ENCODE data around the gene HS3ST3A1. TPM values are rescaled to one million over a fixed set of nuclear protein-coding genes. Genes with fewer than 3 reads are reported as not detected.

Gene HS3ST3A1
- total RNA-seq, 2 donors from 2014 or later: 0.72 to 1.5 TPM

GRCh38 chr17:13537167-13537731 is 64.5 kb downstream of the HS3ST3A1 start:
- no peak overlapping the region for H3K27ac Mint-ChIP-seq
- no peaks in the 10 kb centered on the region for H3K27me3 Mint-ChIP-seq (ENCODE audit: low read depth)
- no peaks in the 10 kb centered on the region for H3K36me3 Mint-ChIP-seq (ENCODE audit: insufficient read depth in 2 of 2)
- H3K9me3 Mint-ChIP-seq: no peaks in the 10 kb centered on the region
- H3K4me1 Mint-ChIP-seq (ENCODE audit: low read depth): no peaks in the 10 kb centered on the region
- DNase-seq (no peak), ATAC-seq (replicated peaks in 1 of 2) (no peak)
- no peak overlapping the region for H3K4me3 Mint-ChIP-seq

- no peaks in the 10 kb centered on the region for H3K9me3 Mint-ChIP-seq
- no peak for DNase-seq
- no peak for ATAC-seq (replicated peaks in 1 of 2)
- no peaks in the 10 kb centered on the region for H3K27me3 Mint-ChIP-seq (ENCODE audit: low read depth)
- no peaks in the 10 kb centered on the region for H3K36me3 Mint-ChIP-seq (ENCODE audit: insufficient read depth in 2 of 2)
- no peak overlapping the region for H3K27ac Mint-ChIP-seq
- H3K4me3 Mint-ChIP-seq: no peak overlapping the region
- no peaks in the 10 kb centered on the region for H3K4me1 Mint-ChIP-seq (ENCODE audit: low read depth)
Measured at GRCh38 chr17:13534946-13535345, 66.8 kb downstream of the HS3ST3A1 start.

GRCh38 chr17:13531721-13532120 is 70.0 kb downstream of the HS3ST3A1 start:
- no peak overlapping the region for H3K27ac Mint-ChIP-seq
- no peak for ATAC-seq (replicated peaks in 1 of 2)
- H3K4me3 Mint-ChIP-seq: no peak overlapping the region
- DNase-seq: no peak
- no peaks in the 10 kb centered on the region for H3K27me3 Mint-ChIP-seq (ENCODE audit: low read depth)
- H3K9me3 Mint-ChIP-seq: no peaks in the 10 kb centered on the region
- H3K4me1 Mint-ChIP-seq (ENCODE audit: low read depth): no peaks in the 10 kb centered on the region
- no peaks in the 10 kb centered on the region for H3K36me3 Mint-ChIP-seq (ENCODE audit: insufficient read depth in 2 of 2)

GRCh38 chr17:13525876-13526275 is 75.9 kb downstream of the HS3ST3A1 start:
- no peaks in the 10 kb centered on the region for H3K4me1 Mint-ChIP-seq (ENCODE audit: low read depth)

GRCh38 chr17:13523164-13523563 is 78.6 kb downstream of the HS3ST3A1 start:
- ATAC-seq (replicated peaks in 1 of 2) (no peak), DNase-seq (no peak)
- Mint-ChIP-seq H3K27me3 (ENCODE audit: low read depth) (no peaks in the 10 kb centered on the region), H3K4me1 (ENCODE audit: low read depth) (no peaks in the 10 kb centered on the region), H3K9me3 (no peaks in the 10 kb centered on the region), H3K36me3 (ENCODE audit: insufficient read depth in 2 of 2) (no peaks in the 10 kb centered on the region), H3K27ac (no peak overlapping the region), H3K4me3 (no peak overlapping the region)

More at GRCh38 chr17:13525876-13526275, 75.9 kb downstream of the HS3ST3A1 start:
- no peak for DNase-seq
- no peak for ATAC-seq (replicated peaks in 1 of 2)
- no peaks in the 10 kb centered on the region for H3K9me3 Mint-ChIP-seq
- no peak overlapping the region for H3K4me3 Mint-ChIP-seq
- no peaks in the 10 kb centered on the region for H3K27me3 Mint-ChIP-seq (ENCODE audit: low read depth)
- H3K27ac Mint-ChIP-seq: no peak overlapping the region
- no peaks in the 10 kb centered on the region for H3K36me3 Mint-ChIP-seq (ENCODE audit: insufficient read depth in 2 of 2)

GRCh38 chr17:13522749-13523148 is 79.0 kb downstream of the HS3ST3A1 start:
- H3K4me1 Mint-ChIP-seq (ENCODE audit: low read depth): no peaks in the 10 kb centered on the region
- no peaks in the 10 kb centered on the region for H3K36me3 Mint-ChIP-seq (ENCODE audit: insufficient read depth in 2 of 2)
- ATAC-seq (replicated peaks in 1 of 2) (no peak), DNase-seq (no peak)
- H3K4me3 Mint-ChIP-seq: no peak overlapping the region
- no peaks in the 10 kb centered on the region for H3K27me3 Mint-ChIP-seq (ENCODE audit: low read depth)
- H3K27ac Mint-ChIP-seq: no peak overlapping the region
- H3K9me3 Mint-ChIP-seq: no peaks in the 10 kb centered on the region

- Mint-ChIP-seq H3K9me3 (no peaks in the 10 kb centered on the region), H3K27ac (no peak overlapping the region), H3K36me3 (ENCODE audit: insufficient read depth in 2 of 2) (no peaks in the 10 kb centered on the region), H3K27me3 (ENCODE audit: low read depth) (no peaks in the 10 kb centered on the region), H3K4me3 (no peak overlapping the region), H3K4me1 (ENCODE audit: low read depth) (no peaks in the 10 kb centered on the region)
- ATAC-seq (replicated peaks in 1 of 2): no peak
- no peak for DNase-seq
Measured at GRCh38 chr17:13521784-13522183, 79.9 kb downstream of the HS3ST3A1 start.

- Mint-ChIP-seq H3K9me3 (no peaks in the 10 kb centered on the region), H3K27ac (no peak overlapping the region), H3K36me3 (ENCODE audit: insufficient read depth in 2 of 2) (no peaks in the 10 kb centered on the region), H3K4me1 (ENCODE audit: low read depth) (no peaks in the 10 kb centered on the region), H3K4me3 (no peak overlapping the region), H3K27me3 (ENCODE audit: low read depth) (no peaks in the 10 kb centered on the region)
- no peak for ATAC-seq (replicated peaks in 1 of 2)
- no peak for DNase-seq
Measured at GRCh38 chr17:13520899-13521572, 80.7 kb downstream of the HS3ST3A1 start.

- no peak overlapping the region for H3K4me3 Mint-ChIP-seq
- H3K4me1 Mint-ChIP-seq (ENCODE audit: low read depth): no peaks in the 10 kb centered on the region
- ATAC-seq (replicated peaks in 1 of 2) (no peak), DNase-seq (no peak)
- no peaks in the 10 kb centered on the region for H3K9me3 Mint-ChIP-seq
- no peaks in the 10 kb centered on the region for H3K27me3 Mint-ChIP-seq (ENCODE audit: low read depth)
- no peaks in the 10 kb centered on the region for H3K36me3 Mint-ChIP-seq (ENCODE audit: insufficient read depth in 2 of 2)
- H3K27ac Mint-ChIP-seq: no peak overlapping the region
Measured at GRCh38 chr17:13518261-13519000, 83.3 kb downstream of the HS3ST3A1 start.

- DNase-seq (no peak), ATAC-seq (replicated peaks in 1 of 2) (no peak)
- Mint-ChIP-seq H3K27me3 (ENCODE audit: low read depth) (peaks cover 15% of the 10 kb centered on the region), H3K36me3 (ENCODE audit: insufficient read depth in 2 of 2) (no peaks in the 10 kb centered on the region), H3K4me1 (ENCODE audit: low read depth) (peaks cover 16% of the 10 kb centered on the region), H3K4me3 (no peak overlapping the region), H3K9me3 (no peaks in the 10 kb centered on the region), H3K27ac (no peak overlapping the region)
Measured at GRCh38 chr17:13513039-13513405, 88.7 kb downstream of the HS3ST3A1 start.

- Mint-ChIP-seq H3K4me1 (ENCODE audit: low read depth) (peaks cover 16% of the 10 kb centered on the region), H3K9me3 (no peaks in the 10 kb centered on the region), H3K27me3 (ENCODE audit: low read depth) (peaks cover 15% of the 10 kb centered on the region), H3K36me3 (ENCODE audit: insufficient read depth in 2 of 2) (no peaks in the 10 kb centered on the region), H3K27ac (no peak overlapping the region), H3K4me3 (peak overlapping the region in 1 of 2 donors; percentile 15)
- DNase-seq: no peak
- ATAC-seq (replicated peaks in 1 of 2): no peak
Measured at GRCh38 chr17:13510062-13510461, 91.7 kb downstream of the HS3ST3A1 start.

GRCh38 chr17:13509527-13509926 is 92.2 kb downstream of the HS3ST3A1 start:
- peak overlapping the region; percentile 3 for H3K27ac Mint-ChIP-seq
- peak overlapping the region in 1 of 2 donors; percentile 15 for H3K4me3 Mint-ChIP-seq
- peaks cover 15% of the 10 kb centered on the region for H3K27me3 Mint-ChIP-seq (ENCODE audit: low read depth)
- ATAC-seq (replicated peaks in 1 of 2): no peak
- H3K4me1 Mint-ChIP-seq (ENCODE audit: low read depth): peaks cover 16% of the 10 kb centered on the region
- no peak for DNase-seq
- H3K9me3 Mint-ChIP-seq: no peaks in the 10 kb centered on the region
- no peaks in the 10 kb centered on the region for H3K36me3 Mint-ChIP-seq (ENCODE audit: insufficient read depth in 2 of 2)

- Mint-ChIP-seq H3K4me3 (peak overlapping the region in 1 of 2 donors; percentile 15), H3K27me3 (ENCODE audit: low read depth) (peaks cover 15% of the 10 kb centered on the region), H3K36me3 (ENCODE audit: insufficient read depth in 2 of 2) (no peaks in the 10 kb centered on the region), H3K27ac (peak overlapping the region; percentile 3), H3K4me1 (ENCODE audit: low read depth) (peaks cover 16% of the 10 kb centered on the region), H3K9me3 (no peaks in the 10 kb centered on the region)
- DNase-seq (no peak), ATAC-seq (replicated peaks in 1 of 2) (no peak)
Measured at GRCh38 chr17:13508896-13509295, 92.8 kb downstream of the HS3ST3A1 start.
